Measurements from ENCODE around the gene MACROD1. TPM values are rescaled to one million over a fixed set of nuclear protein-coding genes. Genes with fewer than 3 reads are reported as not detected.

The MACROD1 gene
- total RNA-seq, 1 donor from 2014 or later: 28.6 TPM

DNA sequence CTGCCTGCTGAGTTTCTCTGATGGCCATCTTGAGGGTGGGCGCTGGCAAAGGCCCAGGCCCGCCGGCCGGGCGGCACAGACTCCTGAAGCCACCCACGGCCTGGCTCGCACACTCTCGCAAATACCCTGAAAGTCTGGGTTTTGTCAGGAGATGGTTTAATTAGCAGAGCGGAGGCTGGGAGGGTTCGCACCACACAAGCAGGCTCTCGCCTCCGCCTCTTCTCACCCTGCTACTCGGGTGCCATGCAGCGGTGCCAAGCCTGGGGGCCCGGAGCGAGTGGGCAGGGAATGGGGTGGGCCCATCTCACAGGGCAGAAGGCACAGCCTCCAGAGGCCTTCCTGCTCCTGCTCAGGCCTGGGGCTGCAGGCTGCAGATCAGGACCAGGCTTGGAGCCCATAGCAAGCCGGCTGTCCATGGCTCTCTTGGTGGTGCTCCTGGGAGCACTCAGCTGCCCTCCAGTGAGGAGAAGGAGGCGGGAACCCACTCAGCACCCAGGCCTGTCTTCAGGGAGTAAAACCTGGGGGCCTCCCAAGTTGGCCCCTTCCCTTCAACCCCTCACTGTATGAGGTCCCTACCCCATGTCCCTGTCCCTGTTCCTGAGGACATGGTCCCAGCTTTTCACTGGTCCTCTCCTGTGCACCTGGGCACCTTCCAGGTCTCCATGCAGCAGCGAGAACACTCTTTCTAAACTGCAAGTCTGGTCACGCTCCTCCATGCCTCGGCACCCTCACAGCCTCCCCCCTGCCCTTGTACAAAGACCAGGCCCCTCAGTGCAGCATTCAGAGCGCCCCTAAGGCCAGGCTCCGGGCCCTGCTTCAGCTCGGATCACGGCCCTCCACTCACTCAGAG, 68.2 kb downstream of the MACROD1 start:
- H3K4me3 Mint-ChIP-seq: no peak overlapping the region
- DNase-seq: no peak
- H3K9me3 Mint-ChIP-seq: no peaks in the 10 kb centered on the region
- intact Hi-C loops (cut with micrococcal nuclease): no loop called here
- no peaks in the 10 kb centered on the region for H3K4me1 Mint-ChIP-seq
- no peaks in the 10 kb centered on the region for H3K27me3 Mint-ChIP-seq
- no peaks in the 10 kb centered on the region for H3K36me3 Mint-ChIP-seq (ENCODE audit: low read depth)
- no peak overlapping the region for H3K27ac Mint-ChIP-seq

GRCh38 chr11:64096835-64097234, 69.1 kb downstream of the MACROD1 start:
- Mint-ChIP-seq H3K36me3 (ENCODE audit: low read depth) (no peaks in the 10 kb centered on the region), H3K4me1 (no peaks in the 10 kb centered on the region)
- intact Hi-C loops (cut with micrococcal nuclease): no loop called here

DNA sequence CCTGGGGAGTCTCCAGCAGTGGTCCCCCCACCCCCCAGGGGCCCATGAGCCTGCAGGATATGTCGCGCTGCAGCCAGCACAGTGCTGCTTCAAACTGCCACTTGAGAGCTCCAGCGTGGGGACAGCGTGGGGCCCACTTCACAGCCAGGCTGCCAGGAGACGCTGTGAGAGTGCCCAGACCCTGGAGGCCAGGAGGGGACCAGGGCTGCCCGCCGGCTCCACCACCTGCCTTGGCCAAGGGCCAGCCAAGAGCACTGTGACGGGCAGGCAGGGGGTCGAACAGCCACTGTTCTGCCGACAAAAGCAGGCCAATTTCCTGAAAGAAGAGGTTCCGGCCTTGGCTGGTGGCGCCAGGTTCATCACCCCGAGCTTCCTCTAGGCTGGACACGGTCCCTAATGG, 70.0 kb downstream of the MACROD1 start:
- Mint-ChIP-seq H3K9me3 (no peaks in the 10 kb centered on the region), H3K27ac (no peak overlapping the region), H3K4me1 (no peaks in the 10 kb centered on the region), H3K36me3 (ENCODE audit: low read depth) (no peaks in the 10 kb centered on the region), H3K27me3 (no peaks in the 10 kb centered on the region), H3K4me3 (no peak overlapping the region)
- no peak for DNase-seq
- intact Hi-C loops (cut with micrococcal nuclease): no loop called here

More at GRCh38 chr11:64096835-64097234, 69.1 kb downstream of the MACROD1 start:
- no peak overlapping the region for H3K4me3 Mint-ChIP-seq
- no peak overlapping the region for H3K27ac Mint-ChIP-seq
- H3K27me3 Mint-ChIP-seq: no peaks in the 10 kb centered on the region
- no peak for DNase-seq
- no peaks in the 10 kb centered on the region for H3K9me3 Mint-ChIP-seq

- Mint-ChIP-seq H3K36me3 (ENCODE audit: low read depth) (no peaks in the 10 kb centered on the region), H3K4me1 (no peaks in the 10 kb centered on the region), H3K27ac (no peak overlapping the region), H3K4me3 (no peak overlapping the region), H3K9me3 (no peaks in the 10 kb centered on the region), H3K27me3 (no peaks in the 10 kb centered on the region)
- DNase-seq: no peak
- intact Hi-C loops (cut with micrococcal nuclease): no loop called here
These were observed 70.6 kb downstream of the MACROD1 start for GRCh38 chr11:64095273-64095817.

DNA sequence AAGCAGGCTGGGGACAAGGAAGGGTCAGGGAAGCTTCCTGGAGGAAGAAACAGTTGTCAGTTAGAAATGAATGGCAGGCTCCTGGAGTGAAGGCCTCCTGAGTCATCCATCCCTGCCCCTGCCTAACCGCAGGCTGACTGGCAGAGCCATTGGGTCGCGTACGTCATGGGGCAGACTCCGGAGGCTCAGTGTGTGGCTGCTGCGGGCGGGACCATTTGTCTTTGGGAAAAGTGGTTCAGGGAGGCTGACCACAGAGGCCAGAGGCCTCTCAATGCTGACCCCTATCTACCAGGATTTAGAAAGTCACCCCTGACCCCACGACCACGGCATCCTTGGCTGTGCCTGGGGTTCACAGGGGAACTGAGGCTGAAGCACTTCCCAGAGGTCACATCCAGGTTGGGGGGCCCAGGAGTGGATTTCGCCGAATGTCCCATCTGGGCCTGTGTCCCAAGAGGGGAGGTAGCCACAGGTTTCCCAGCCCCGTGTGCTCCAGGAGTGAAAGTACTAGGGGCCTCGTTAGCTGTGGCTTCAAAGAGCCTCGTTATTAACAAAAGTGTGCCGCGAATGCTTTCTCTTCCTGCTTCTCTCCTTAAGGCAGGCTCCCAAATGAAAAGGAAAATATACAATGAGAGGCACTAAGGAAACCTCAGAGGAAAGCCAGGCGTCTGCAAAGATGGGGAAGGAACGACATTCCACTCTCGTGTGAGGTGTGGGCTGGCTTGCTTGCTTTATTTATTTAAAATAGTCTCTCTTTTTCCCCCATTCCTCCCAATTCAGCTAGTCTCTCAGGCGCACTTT, 71.3 kb downstream of the MACROD1 start:
- no peaks in the 10 kb centered on the region for H3K27me3 Mint-ChIP-seq
- H3K27ac Mint-ChIP-seq: no peak overlapping the region
- H3K4me1 Mint-ChIP-seq: no peaks in the 10 kb centered on the region
- H3K9me3 Mint-ChIP-seq: no peaks in the 10 kb centered on the region
- no peaks in the 10 kb centered on the region for H3K36me3 Mint-ChIP-seq (ENCODE audit: low read depth)
- no peak overlapping the region for H3K4me3 Mint-ChIP-seq
- intact Hi-C loops (cut with micrococcal nuclease): no loop called here
- no peak for DNase-seq

DNA sequence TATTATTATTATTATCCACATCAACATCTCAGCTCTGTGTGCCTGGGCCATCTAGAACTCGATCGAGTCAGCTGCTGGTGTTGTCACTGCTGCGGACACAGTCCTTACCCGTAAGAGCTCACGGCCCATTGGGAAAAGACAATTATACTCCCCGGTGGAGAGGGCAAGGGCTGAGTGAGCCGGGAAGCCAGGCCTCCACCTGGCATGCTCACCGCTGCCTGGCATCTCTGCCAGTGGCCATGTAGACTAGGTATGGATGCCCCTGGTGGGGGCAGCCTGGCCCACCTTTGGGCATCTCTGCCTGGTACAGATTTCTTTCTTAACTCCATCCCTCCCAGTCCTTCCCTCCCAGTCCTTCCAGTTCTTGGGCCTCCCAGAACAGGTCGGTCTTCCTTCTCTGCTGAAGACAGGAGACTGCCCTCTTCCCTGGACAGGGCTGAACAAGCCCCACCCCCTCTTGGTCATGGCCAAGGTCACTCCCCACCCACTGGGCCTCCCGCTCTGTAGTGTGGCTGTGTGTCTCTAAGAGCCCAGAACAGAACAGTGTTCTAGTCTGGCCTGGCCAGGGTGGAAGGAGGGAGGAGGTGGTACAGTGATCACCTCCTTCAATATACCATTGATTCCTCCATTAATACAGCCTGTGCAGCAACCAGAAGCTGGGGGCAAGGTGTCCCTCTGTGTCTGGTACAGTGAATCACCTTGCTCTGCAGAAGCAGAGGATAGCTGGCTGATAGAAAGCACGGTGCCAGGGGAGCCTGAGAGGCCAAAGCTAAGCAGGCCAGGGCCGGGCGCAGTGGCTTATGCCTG, 72.5 kb downstream of the MACROD1 start:
- intact Hi-C loops (cut with micrococcal nuclease): no loop called here
- Mint-ChIP-seq H3K4me3 (no peak overlapping the region), H3K27me3 (no peaks in the 10 kb centered on the region), H3K27ac (no peak overlapping the region), H3K36me3 (ENCODE audit: low read depth) (no peaks in the 10 kb centered on the region), H3K9me3 (no peaks in the 10 kb centered on the region), H3K4me1 (no peaks in the 10 kb centered on the region)
- no peak for DNase-seq

- DNase-seq: no peak
- Mint-ChIP-seq H3K36me3 (ENCODE audit: low read depth) (no peaks in the 10 kb centered on the region), H3K4me3 (no peak overlapping the region), H3K9me3 (no peaks in the 10 kb centered on the region), H3K27ac (no peak overlapping the region), H3K27me3 (no peaks in the 10 kb centered on the region), H3K4me1 (no peaks in the 10 kb centered on the region)
- intact Hi-C loops (cut with micrococcal nuclease): no loop called here
These were observed 73.2 kb downstream of the MACROD1 start for GRCh38 chr11:64092761-64093136.

- intact Hi-C loops (cut with micrococcal nuclease): no loop called here
- H3K4me1 Mint-ChIP-seq: no peaks in the 10 kb centered on the region
- no peak overlapping the region for H3K4me3 Mint-ChIP-seq
- H3K9me3 Mint-ChIP-seq: no peaks in the 10 kb centered on the region
- no peaks in the 10 kb centered on the region for H3K36me3 Mint-ChIP-seq (ENCODE audit: low read depth)
- no peak for DNase-seq
- no peak overlapping the region for H3K27ac Mint-ChIP-seq
- H3K27me3 Mint-ChIP-seq: no peaks in the 10 kb centered on the region
These were observed 73.7 kb downstream of the MACROD1 start for GRCh38 chr11:64092111-64092760.

DNA sequence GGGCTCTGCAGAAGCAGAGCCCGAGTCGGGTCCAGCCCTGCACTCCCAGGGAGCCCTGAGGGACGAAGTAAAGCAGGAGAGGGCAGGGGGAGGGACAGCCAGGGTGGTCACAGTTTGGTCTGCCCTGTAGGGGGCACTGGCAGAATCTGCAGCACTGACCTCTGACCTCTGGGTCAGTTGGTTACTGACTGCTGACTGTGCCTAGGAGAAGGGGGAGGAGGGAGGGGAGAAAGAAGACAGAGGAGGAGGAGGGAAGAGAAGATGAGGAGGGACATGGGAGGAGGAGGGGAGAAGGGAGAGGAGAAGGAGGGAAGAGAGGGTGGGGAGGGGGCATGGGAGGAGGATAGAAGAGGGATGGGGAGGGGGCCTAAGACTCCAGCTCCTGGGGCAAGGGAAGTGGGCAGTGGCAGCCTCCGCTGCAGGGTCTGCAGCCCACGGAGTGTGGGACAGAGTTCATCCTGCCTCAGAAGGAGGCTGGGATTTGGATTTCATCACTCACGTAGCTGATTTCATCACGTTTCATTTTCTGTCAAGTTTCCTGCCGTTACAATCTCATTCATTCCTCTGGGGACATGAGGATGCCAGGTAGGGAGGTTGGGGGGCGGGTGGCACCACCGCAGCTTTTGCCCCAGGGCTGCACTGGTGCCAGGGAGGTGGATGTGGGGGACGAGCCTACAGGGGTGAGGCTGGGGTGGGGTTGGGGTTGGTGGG, 75.0 kb downstream of the MACROD1 start:
- H3K4me1 Mint-ChIP-seq: no peaks in the 10 kb centered on the region
- no peaks in the 10 kb centered on the region for H3K36me3 Mint-ChIP-seq (ENCODE audit: low read depth)
- intact Hi-C loops (cut with micrococcal nuclease): no loop called here
- no peaks in the 10 kb centered on the region for H3K27me3 Mint-ChIP-seq
- no peak for DNase-seq
- H3K27ac Mint-ChIP-seq: no peak overlapping the region
- H3K9me3 Mint-ChIP-seq: no peaks in the 10 kb centered on the region
- H3K4me3 Mint-ChIP-seq: no peak overlapping the region

DNA sequence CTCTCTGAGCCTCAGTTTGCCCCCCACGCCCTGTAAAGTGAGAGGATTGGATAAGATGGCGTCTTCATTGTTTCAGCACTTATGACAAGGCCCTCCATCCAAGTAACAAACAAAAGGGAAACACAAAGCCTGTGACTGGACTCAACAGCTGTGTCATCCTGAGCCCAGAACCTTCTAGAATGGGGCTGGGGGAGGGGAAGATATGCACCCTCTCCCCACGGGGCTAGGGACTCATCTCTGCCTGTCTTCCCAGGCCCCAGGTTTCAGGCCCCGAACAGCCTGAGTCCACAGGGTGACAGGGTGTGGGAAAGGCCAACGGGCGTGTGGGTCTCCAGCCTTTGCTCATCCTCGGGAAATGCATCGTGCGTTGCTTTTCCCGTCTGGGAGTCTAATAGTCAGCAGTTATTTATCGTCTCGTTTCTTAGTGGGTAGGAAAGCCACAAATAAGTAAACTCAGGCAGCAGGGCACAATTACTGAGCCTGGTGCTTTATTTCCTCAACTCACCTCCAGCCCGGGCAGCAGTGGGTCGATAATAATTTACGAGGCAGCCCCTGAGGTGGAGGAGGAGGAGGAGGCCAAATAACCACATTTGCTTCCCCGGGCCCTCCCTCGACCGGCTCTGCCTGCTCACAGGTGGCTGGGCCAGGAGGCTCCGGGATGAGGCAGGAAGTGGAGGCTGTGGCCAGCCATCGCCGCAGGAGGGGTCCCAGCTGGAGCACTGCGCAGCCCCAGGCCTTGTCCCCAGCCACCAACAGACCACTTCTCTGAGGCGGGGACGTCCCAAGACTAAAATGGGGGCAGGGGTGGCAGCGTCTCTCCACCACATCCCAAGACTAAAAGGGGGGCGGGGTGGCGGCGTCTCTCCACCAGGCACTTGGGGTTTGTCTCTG, 75.8 kb downstream of the MACROD1 start:
- DNase-seq: no peak
- no peak overlapping the region for H3K27ac Mint-ChIP-seq
- intact Hi-C loops (cut with micrococcal nuclease): no loop called here
- no peaks in the 10 kb centered on the region for H3K4me1 Mint-ChIP-seq
- no peaks in the 10 kb centered on the region for H3K27me3 Mint-ChIP-seq
- H3K36me3 Mint-ChIP-seq (ENCODE audit: low read depth): no peaks in the 10 kb centered on the region
- H3K9me3 Mint-ChIP-seq: no peaks in the 10 kb centered on the region
- no peak overlapping the region for H3K4me3 Mint-ChIP-seq

GRCh38 chr11:64089493-64089892, 76.4 kb downstream of the MACROD1 start:
- Mint-ChIP-seq H3K4me3 (no peak overlapping the region), H3K27ac (no peak overlapping the region), H3K36me3 (ENCODE audit: low read depth) (no peaks in the 10 kb centered on the region), H3K27me3 (no peaks in the 10 kb centered on the region), H3K9me3 (no peaks in the 10 kb centered on the region), H3K4me1 (no peaks in the 10 kb centered on the region)
- intact Hi-C loops (cut with micrococcal nuclease): no loop called here
- no peak for DNase-seq

GRCh38 chr11:64089027-64089360, 76.9 kb downstream of the MACROD1 start:
- no peaks in the 10 kb centered on the region for H3K36me3 Mint-ChIP-seq (ENCODE audit: low read depth)
- no peaks in the 10 kb centered on the region for H3K4me1 Mint-ChIP-seq
- intact Hi-C loops (cut with micrococcal nuclease): no loop called here
- no peak overlapping the region for H3K4me3 Mint-ChIP-seq
- H3K9me3 Mint-ChIP-seq: no peaks in the 10 kb centered on the region
- H3K27me3 Mint-ChIP-seq: no peaks in the 10 kb centered on the region
- DNase-seq: no peak
- H3K27ac Mint-ChIP-seq: no peak overlapping the region

All from activated CD4-positive, alpha-beta T cell treated with anti-CD3 and anti-CD28 coated beads, Interleukin-2, amount 10 ng/mL, durations not matched to agents 24 days and 14 days (primary cell).